HepG2 (cell line): Measurements from ENCODE around the gene NUP88. TPM values are rescaled to one million over a fixed set of nuclear protein-coding genes. Genes with fewer than 3 reads are reported as not detected.

Experiments used
- AKNA ChIP-seq: sonication (generic); formaldehyde crosslinking; IDR thresholded peaks from 2 replicates; pipeline ENCODE4 v1.4.0; 2020; ENCODE audit warnings: missing genetic modification reagents, borderline replicate concordance
- MAFG ChIP-seq: sonication (generic); formaldehyde crosslinking; IDR thresholded peaks from 2 replicates; pipeline ENCODE4 v1.5.1; 2020; ENCODE audit warnings: mild to moderate bottlenecking, missing genetic modification reagents
- SIX4 ChIP-seq: sonication (generic); formaldehyde crosslinking; IDR thresholded peaks from 2 replicates; pipeline ENCODE4 v1.4.0; 2020; ENCODE audit warnings: missing genetic modification reagents
- SMAD1 ChIP-seq: sonication (generic); formaldehyde crosslinking; IDR thresholded peaks from 2 replicates; pipeline ENCODE4 v1.4.0; 2020; ENCODE audit warnings: missing genetic modification reagents, low read depth, mild to moderate bottlenecking, borderline replicate concordance
- SOX5 ChIP-seq: IDR thresholded peaks from 2 replicates; pipeline ENCODE4 v1.6.1; 2016; ENCODE audit warnings: borderline replicate concordance
- SP5 ChIP-seq: IDR thresholded peaks from 2 replicates; pipeline ENCODE4 v1.6.1; 2016; ENCODE audit warnings: low read depth, borderline replicate concordance
- TP53 ChIP-seq: sonication (generic); formaldehyde crosslinking; conservative IDR thresholded peaks from 2 replicates; pipeline ENCODE4 v1.4.0; 2020; ENCODE audit warnings: missing genetic modification reagents
- ZNF512B ChIP-seq: sonication (generic); formaldehyde crosslinking; IDR thresholded peaks from 2 replicates; pipeline ENCODE4 v1.5.1; 2020; ENCODE audit warnings: missing genetic modification reagents, mild to moderate bottlenecking, borderline replicate concordance
- ZSCAN21 ChIP-seq: sonication (generic); formaldehyde crosslinking; IDR thresholded peaks from 2 replicates; pipeline ENCODE4 v1.8.0; 2022; ENCODE audit warnings: mild to moderate bottlenecking, missing genetic modification reagents, moderate library complexity, borderline replicate concordance
- ZSCAN25 ChIP-seq: sonication (generic); formaldehyde crosslinking; IDR thresholded peaks from 2 replicates; pipeline ENCODE4 v1.8.0; 2022; ENCODE audit warnings: mild to moderate bottlenecking, missing genetic modification reagents
- polyA plus RNA-seq, 8 experiments: library from polyadenylated mRNA; depleted of rRNA in 3 of 8; stranded (reverse) in 7 of 8; unstranded in 1 of 8; fragments of >200 nt; fragmentation: Illumina TruSeq in 4 of 8; extraction: Trizol in 4 of 8; gene quantifications; 2 replicates each; pipeline versions ENCODE4 v1.2.1 to v1.2.3, GENCODE V29; 2011 to 2016; ENCODE audit warnings: low read depth in 4 of 8, missing spikeins in 1 of 8, mixed read lengths in 1 of 8; ENCODE audit not compliant: insufficient read depth in 1 of 8
- total RNA-seq, 5 experiments: library from RNA; depleted of rRNA; stranded (reverse); fragments of >200 nt; fragmentation: Illumina TruSeq; extraction: Trizol; gene quantifications; 2 replicates each; pipeline ENCODE4 v1.2.3, GENCODE V29; 2016; ENCODE audit warnings: low read depth in 1 of 5
- TF ChIP-seq, protein P1 (sequence below): sonication (generic); formaldehyde crosslinking; IDR thresholded peaks from 2 replicates; pipeline ENCODE4 v1.4.0; 2020; ENCODE audit warnings: missing genetic modification reagents
- TF ChIP-seq, protein P2 (sequence below): sonication (generic); formaldehyde crosslinking; IDR thresholded peaks from 2 replicates; pipeline ENCODE4 v1.4.0; 2020; ENCODE audit warnings: missing genetic modification reagents, mild to moderate bottlenecking, borderline replicate concordance

The NUP88 gene
- total and polyA plus RNA-seq, 2 of the 13 experiments (the other 11 are each of a cell fraction or from before 2014, with no cell fraction given): 48.2 to 130 TPM

GRCh38 chr17:5438716-5439445 lies 19.4 kb upstream of the NUP88 start, which contains the start of gene C1QBP (continued):
- TF ChIP-seq AKNA (CRISPR knock-in tag) (peak; percentile 75; the same call in 1 of the 2 replicates), MAFG (CRISPR knock-in tag) (no peak), ZSCAN25 (peak; percentile 45; the same call in 1 of the 2 replicates), SIX4 (CRISPR knock-in tag) (no peak), TP53 (CRISPR knock-in tag) (peak; percentile 66; the same call in 1 of the 2 replicates), SMAD1 (CRISPR knock-in tag) (peak; percentile 31; the same call in 1 of the 2 replicates), ZNF512B (CRISPR knock-in tag) (no peak), ZSCAN21 (CRISPR knock-in tag) (peak; percentile 82; the same call in 1 of the 2 replicates), SP5 (CRISPR knock-in tag) (no peak), SOX5 (CRISPR knock-in tag) (peak; percentile 11; the same call in 1 of the 2 replicates)
- TF ChIP-seq, protein P1, sequence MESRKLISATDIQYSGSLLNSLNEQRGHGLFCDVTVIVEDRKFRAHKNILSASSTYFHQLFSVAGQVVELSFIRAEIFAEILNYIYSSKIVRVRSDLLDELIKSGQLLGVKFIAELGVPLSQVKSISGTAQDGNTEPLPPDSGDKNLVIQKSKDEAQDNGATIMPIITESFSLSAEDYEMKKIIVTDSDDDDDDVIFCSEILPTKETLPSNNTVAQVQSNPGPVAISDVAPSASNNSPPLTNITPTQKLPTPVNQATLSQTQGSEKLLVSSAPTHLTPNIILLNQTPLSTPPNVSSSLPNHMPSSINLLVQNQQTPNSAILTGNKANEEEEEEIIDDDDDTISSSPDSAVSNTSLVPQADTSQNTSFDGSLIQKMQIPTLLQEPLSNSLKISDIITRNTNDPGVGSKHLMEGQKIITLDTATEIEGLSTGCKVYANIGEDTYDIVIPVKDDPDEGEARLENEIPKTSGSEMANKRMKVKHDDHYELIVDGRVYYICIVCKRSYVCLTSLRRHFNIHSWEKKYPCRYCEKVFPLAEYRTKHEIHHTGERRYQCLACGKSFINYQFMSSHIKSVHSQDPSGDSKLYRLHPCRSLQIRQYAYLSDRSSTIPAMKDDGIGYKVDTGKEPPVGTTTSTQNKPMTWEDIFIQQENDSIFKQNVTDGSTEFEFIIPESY (CRISPR knock-in tag): peak; percentile 51; the same call in 1 of the 2 replicates
- TF ChIP-seq, protein P2, sequence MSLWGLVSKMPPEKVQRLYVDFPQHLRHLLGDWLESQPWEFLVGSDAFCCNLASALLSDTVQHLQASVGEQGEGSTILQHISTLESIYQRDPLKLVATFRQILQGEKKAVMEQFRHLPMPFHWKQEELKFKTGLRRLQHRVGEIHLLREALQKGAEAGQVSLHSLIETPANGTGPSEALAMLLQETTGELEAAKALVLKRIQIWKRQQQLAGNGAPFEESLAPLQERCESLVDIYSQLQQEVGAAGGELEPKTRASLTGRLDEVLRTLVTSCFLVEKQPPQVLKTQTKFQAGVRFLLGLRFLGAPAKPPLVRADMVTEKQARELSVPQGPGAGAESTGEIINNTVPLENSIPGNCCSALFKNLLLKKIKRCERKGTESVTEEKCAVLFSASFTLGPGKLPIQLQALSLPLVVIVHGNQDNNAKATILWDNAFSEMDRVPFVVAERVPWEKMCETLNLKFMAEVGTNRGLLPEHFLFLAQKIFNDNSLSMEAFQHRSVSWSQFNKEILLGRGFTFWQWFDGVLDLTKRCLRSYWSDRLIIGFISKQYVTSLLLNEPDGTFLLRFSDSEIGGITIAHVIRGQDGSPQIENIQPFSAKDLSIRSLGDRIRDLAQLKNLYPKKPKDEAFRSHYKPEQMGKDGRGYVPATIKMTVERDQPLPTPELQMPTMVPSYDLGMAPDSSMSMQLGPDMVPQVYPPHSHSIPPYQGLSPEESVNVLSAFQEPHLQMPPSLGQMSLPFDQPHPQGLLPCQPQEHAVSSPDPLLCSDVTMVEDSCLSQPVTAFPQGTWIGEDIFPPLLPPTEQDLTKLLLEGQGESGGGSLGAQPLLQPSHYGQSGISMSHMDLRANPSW (CRISPR knock-in tag): peak; percentile 42; the same call in 1 of the 2 replicates
